Lung (tissue), 12 donors: Measurements from ENCODE around the gene IGIP. TPM values are rescaled to one million over a fixed set of nuclear protein-coding genes. Genes with fewer than 3 reads are reported as not detected.

ENCODE experiments used
- ATAC-seq: fragments of 200-7000 bp; cut with Tn5 transposase; one replicate; pipeline ENCODE4 v1.9.1; 2020; ENCODE audit warnings: moderate number of reproducible peaks; ENCODE audit not compliant: insufficient read depth, low FRiP score
- DNase-seq, 3 donors: peaks; one replicate each; pipeline ENCODE4 v3.0.0-alpha.2; 2013 to 2017
- H3K27ac ChIP-seq, 2 donors: one replicate each; pipeline ENCODE4 v1.5.1; 2013; ENCODE audit warnings: mild to moderate bottlenecking in 2 of 2, moderate library complexity in 2 of 2, control low read depth in 1 of 2, inconsistent platforms in 1 of 2, low read depth in 1 of 2, low read length in 1 of 2
- H3K27me3 ChIP-seq, 3 donors: one replicate each; pipeline ENCODE4 v1.5.1; 2013; ENCODE audit warnings: low read length in 2 of 3; ENCODE audit not compliant: control insufficient read depth in 3 of 3, insufficient read depth in 3 of 3
- H3K36me3 ChIP-seq, 4 donors: one replicate each; pipeline ENCODE4 v1.5.1; 2013; ENCODE audit warnings: low read length in 4 of 4, mild to moderate bottlenecking in 1 of 4, moderate library complexity in 1 of 4; ENCODE audit not compliant: control insufficient read depth in 4 of 4, insufficient read depth in 4 of 4
- H3K4me1 ChIP-seq, 5 donors: one replicate each; pipeline ENCODE4 v1.5.1; 2013; ENCODE audit warnings: low read length in 5 of 5, mild to moderate bottlenecking in 2 of 5, moderate library complexity in 1 of 5; ENCODE audit not compliant: control insufficient read depth in 5 of 5, insufficient read depth in 5 of 5
- H3K4me3 ChIP-seq: one replicate; pipeline ENCODE4 v1.5.1; 2013; ENCODE audit warnings: mild to moderate bottlenecking, control low read depth, moderate library complexity
- H3K9ac ChIP-seq, 2 donors: one replicate each; pipeline ENCODE4 v1.5.1; 2013; ENCODE audit warnings: low read length in 2 of 2, control low read depth in 1 of 2; ENCODE audit not compliant: insufficient read depth in 1 of 2
- H3K9me3 ChIP-seq, 4 donors: one replicate each; pipeline ENCODE4 v1.5.1; 2013; ENCODE audit warnings: low read length in 3 of 4, mild to moderate bottlenecking in 1 of 4, moderate library complexity in 1 of 4; ENCODE audit not compliant: control insufficient read depth in 4 of 4, insufficient read depth in 3 of 4
- CTCF ChIP-seq: IDR thresholded peaks from 2 replicates; pipeline ENCODE4 v1.5.1; 2012; ENCODE audit warnings: mild to moderate bottlenecking; ENCODE audit errors: control extremely low read depth, extremely low read depth
- WGBS, 2 donors: extraction: QIAGEN DNeasy Blood & Tissue Kit; methylation state at CpG; one replicate each; pipeline ENCODE4 v1.1.7; 2013; 5-methylcytosine and 5-hydroxymethylcytosine counted together
- polyA plus RNA-seq, 2 donors: library from polyadenylated mRNA; stranded (reverse); fragments of 200-250 nt; gene quantifications; one replicate each; pipeline ENCODE4 v1.2.1, GENCODE V29; 2013
- total RNA-seq, 2 donors: library from RNA; depleted of rRNA in 1 of 2; stranded (reverse); fragments of >200 nt in 1 of 2; gene quantifications; one replicate each; pipeline ENCODE4 v1.2.1, GENCODE V29; 2014 to 2021
- donor health status: control.
- donor health status: control.
- donor health status: Bipolar disorder and iron deficiency.
- donor health status: healthy.
- donor health status: DM: yes; HTN: yes; CAD: no.

IGIP gene
- total and polyA plus RNA-seq, 4 donors: 2.8 to 11.1 (median 7.5) TPM

GRCh38 chr5:140083120-140083519 is 42.6 kb upstream of the IGIP start:
- H3K9ac ChIP-seq: no peak overlapping the region
- H3K4me3 ChIP-seq: no peak overlapping the region
- H3K4me1 ChIP-seq: peaks cover 0 to 4% (median 0%) of the 10 kb centered on the region in 5 donors
- no peak overlapping the region for H3K27ac ChIP-seq
- ATAC-seq (no peak), DNase-seq (no peak)
- peaks cover 0 to 14% (median 4%) of the 10 kb centered on the region in 3 donors for H3K27me3 ChIP-seq
- no peaks in the 10 kb centered on the region for H3K36me3 ChIP-seq
- no peak for TF ChIP-seq CTCF
- WGBS, 2 donors: 78 to 85% methylated on average over 1 of the region's 1 CpG
- no peaks in the 10 kb centered on the region for H3K9me3 ChIP-seq

GRCh38 chr5:140083650-140084049 is 42.1 kb upstream of the IGIP start:
- 90 to 92% methylated on average over 1 of the region's 1 CpG for WGBS, 2 donors
- no peak overlapping the region for H3K4me3 ChIP-seq
- H3K9me3 ChIP-seq: no peaks in the 10 kb centered on the region
- H3K9ac ChIP-seq: no peak overlapping the region
- DNase-seq (no peak), ATAC-seq (no peak)
- no peak overlapping the region for H3K27ac ChIP-seq
- H3K4me1 ChIP-seq: peaks cover 0 to 4% (median 0%) of the 10 kb centered on the region in 5 donors
- TF ChIP-seq CTCF: no peak
- H3K36me3 ChIP-seq: no peaks in the 10 kb centered on the region
- peaks cover 0 to 14% (median 4%) of the 10 kb centered on the region in 3 donors for H3K27me3 ChIP-seq

- DNase-seq (peak in 1 of 3 donors; percentile 23), ATAC-seq (no peak)
- Histone ChIP-seq H3K27ac (peak overlapping the region in 1 of 2 donors; percentile 12), H3K36me3 (no peaks in the 10 kb centered on the region), H3K27me3 (peaks cover 0 to 14% (median 4%) of the 10 kb centered on the region in 3 donors), H3K9ac (no peak overlapping the region), H3K9me3 (no peaks in the 10 kb centered on the region), H3K4me1 (peaks cover 0 to 4% (median 0%) of the 10 kb centered on the region in 5 donors), H3K4me3 (no peak overlapping the region)
- no peak for TF ChIP-seq CTCF
- WGBS, 2 donors: 43 to 54% methylated on average over 4 of the region's 4 CpGs
Observed at GRCh38 chr5:140084541-140084940, 41.2 kb upstream of the IGIP start.

- H3K36me3 ChIP-seq: no peaks in the 10 kb centered on the region
- H3K4me3 ChIP-seq: no peak overlapping the region
- DNase-seq: no peak
- H3K27ac ChIP-seq: no peak overlapping the region
- no peak overlapping the region for H3K9ac ChIP-seq
- H3K4me1 ChIP-seq: no peaks in the 10 kb centered on the region
- TF ChIP-seq CTCF: no peak
- peaks cover 0 to 2% (median 0%) of the 10 kb centered on the region in 3 donors for H3K27me3 ChIP-seq
- H3K9me3 ChIP-seq: peaks cover 0 to 6% (median 3%) of the 10 kb centered on the region in 4 donors
- WGBS, 2 donors: 85 to 92% methylated on average over 1 of the region's 1 CpG
- ATAC-seq: no peak
Observed at GRCh38 chr5:140090251-140090650, 35.5 kb upstream of the IGIP start.
